Ishikawa (cell line): ENCODE measurements around the gene ZNF169.

Source experiments
- CEBPB ChIP-seq: IDR thresholded peaks from 2 replicates; pipeline ENCODE4 v1.6.1; 2012
- CREB1 ChIP-seq: IDR thresholded peaks from 2 replicates; pipeline ENCODE4 v1.6.1; 2012; ENCODE audit warnings: low read depth
- EGR1 ChIP-seq: IDR thresholded peaks from 2 replicates; pipeline ENCODE4 v1.6.1; 2012
- EP300 ChIP-seq: IDR thresholded peaks from 2 replicates; pipeline ENCODE4 v1.6.1; 2012; ENCODE audit warnings: borderline replicate concordance
- MAX ChIP-seq: IDR thresholded peaks from 2 replicates; pipeline ENCODE4 v1.6.1; 2012
- NFIC ChIP-seq: IDR thresholded peaks from 2 replicates; pipeline ENCODE4 v1.6.1; 2012
- RAD21 ChIP-seq: IDR thresholded peaks from 2 replicates; pipeline ENCODE4 v1.6.1; 2012; ENCODE audit warnings: low read depth
- REST ChIP-seq: IDR thresholded peaks from 2 replicates; pipeline ENCODE4 v1.6.1; 2012; ENCODE audit warnings: low read depth, mild to moderate bottlenecking
- YY1 ChIP-seq: IDR thresholded peaks from 2 replicates; pipeline ENCODE4 v1.6.1; 2012; ENCODE audit warnings: low read depth
- ZBTB7A ChIP-seq: IDR thresholded peaks from 2 replicates; pipeline ENCODE4 v1.6.1; 2012; ENCODE audit warnings: low read depth

GRCh38 chr9:94281101-94281500 is 22.0 kb downstream of the ZNF169 start:
- TF ChIP-seq EP300, result no peak
- no peak for TF ChIP-seq ZBTB7A
- no peak for TF ChIP-seq CEBPB
- no peak for TF ChIP-seq YY1
- TF ChIP-seq CREB1, result no peak
- no peak for TF ChIP-seq REST
- TF ChIP-seq RAD21, result no peak
- TF ChIP-seq MAX, result no peak
- no peak for TF ChIP-seq EGR1
- TF ChIP-seq NFIC, result no peak
